HG03558 (cell line): ENCODE measurements around the gene JADE2.

Experiments
- ATAC-seq: cut with Tn5 transposase; IDR thresholded peaks from one replicate; pipeline ENCODE4 v1.9.1; 2021; ENCODE audit warnings: moderate number of reproducible peaks; ENCODE audit not compliant: unreplicated experiment; ENCODE audit errors: extremely low read depth

JADE2 gene

DNA sequence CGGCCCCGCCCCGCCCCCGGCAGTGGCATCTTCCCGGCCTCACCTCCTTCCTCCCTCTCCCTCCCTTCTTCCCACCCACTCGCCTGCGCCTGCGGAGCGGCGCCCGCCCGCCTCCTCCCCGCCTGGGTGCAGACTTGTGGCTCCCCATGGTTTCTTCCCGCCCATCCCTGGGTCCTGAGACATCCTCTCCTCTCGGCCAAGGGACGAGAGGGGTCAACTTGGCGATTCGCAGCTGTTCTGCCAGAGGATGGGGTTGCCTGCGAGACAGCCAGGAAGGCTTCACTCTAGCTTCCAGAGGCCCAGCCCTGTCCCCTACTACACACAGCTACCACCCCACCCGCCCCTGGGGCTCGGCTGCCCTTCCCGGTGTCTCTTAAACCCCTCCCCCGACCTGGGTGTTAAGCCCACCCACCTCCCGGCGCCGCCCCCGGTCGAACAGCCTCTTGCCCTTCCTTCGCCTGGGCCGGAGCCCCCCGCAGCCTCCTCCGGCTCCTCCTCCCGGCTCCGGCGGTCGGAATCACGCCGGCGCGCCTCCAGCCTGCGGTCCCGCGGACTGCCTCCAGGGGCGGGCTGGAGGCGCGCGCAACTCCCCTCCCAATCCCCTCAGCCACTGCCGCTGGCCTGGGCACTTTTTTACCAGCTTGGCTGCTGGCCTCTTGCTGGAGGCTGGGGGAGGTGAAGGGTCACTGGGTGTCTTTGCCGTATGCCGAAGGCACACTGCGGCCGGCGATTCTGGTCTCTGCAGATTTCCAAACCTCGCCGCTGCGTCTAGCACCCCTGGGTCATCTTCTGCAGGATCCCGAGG is 1.9 kb downstream of the JADE2 start:
- ATAC-seq, result no peak

- ATAC-seq, result no peak
Observed at GRCh38 chr5:134527961-134528424, 2.5 kb downstream of the JADE2 start.

- no peak for ATAC-seq
Observed at GRCh38 chr5:134528556-134528955, 3.1 kb downstream of the JADE2 start.

DNA sequence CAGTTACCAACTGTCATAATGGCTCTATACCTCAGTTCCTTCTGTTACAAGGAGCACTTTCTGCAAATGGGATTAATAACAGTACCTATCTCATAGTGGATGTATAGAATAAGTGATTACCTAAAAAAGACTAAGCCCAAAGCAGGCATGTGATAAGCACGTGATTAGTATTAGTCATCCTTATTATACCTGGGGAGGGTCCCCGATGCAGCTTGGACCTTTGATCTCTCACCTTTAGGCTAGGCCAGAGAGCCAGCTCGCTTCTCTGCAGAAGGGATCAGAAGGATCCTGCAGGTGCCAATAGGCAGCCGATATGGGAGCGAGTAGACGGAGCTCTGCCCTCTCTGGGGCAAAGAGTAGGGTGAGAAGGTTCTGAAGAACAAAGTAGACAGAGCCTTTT is 4.0 kb downstream of the JADE2 start:
- ATAC-seq, result no peak

DNA sequence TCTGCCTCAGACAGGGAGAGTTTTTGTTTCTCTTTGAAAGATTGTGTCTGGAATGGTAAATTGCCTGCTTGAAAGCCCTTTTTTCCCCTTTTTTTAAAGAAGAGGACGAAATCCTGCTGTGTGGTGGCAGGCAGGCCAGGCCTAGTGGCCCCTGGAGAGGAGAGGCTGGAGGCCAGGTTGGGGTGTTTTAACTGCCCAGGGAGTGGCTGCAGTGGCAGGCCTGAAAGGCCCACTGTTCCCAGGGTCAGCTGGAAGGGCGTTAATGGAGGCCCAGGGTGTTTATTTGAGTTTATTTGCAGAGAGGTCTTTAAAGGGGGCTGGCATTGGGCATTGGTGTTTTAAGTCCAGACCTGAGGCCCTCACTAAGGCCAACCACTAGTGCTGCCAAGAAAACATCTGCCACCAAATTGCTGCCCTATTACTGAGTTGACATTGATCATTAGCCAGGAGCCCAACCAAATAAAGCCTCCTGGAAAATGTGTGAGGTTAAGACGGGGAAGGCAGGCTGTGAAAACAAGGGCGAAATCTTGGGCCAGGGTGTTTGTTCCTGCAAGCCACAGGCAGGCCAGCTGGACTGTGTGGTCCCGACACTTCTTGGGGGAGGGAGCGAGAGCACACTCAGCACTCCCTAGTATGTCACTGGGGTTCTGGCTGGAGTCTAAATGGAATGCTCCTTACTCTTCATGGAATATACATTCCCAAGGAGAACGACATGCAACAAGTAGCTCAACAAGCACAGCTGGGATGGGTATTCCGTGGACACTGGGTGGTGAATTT is 5.0 kb downstream of the JADE2 start:
- no peak for ATAC-seq

- ATAC-seq, result no peak
Observed at GRCh38 chr5:134533115-134533815, 7.8 kb downstream of the JADE2 start.

DNA sequence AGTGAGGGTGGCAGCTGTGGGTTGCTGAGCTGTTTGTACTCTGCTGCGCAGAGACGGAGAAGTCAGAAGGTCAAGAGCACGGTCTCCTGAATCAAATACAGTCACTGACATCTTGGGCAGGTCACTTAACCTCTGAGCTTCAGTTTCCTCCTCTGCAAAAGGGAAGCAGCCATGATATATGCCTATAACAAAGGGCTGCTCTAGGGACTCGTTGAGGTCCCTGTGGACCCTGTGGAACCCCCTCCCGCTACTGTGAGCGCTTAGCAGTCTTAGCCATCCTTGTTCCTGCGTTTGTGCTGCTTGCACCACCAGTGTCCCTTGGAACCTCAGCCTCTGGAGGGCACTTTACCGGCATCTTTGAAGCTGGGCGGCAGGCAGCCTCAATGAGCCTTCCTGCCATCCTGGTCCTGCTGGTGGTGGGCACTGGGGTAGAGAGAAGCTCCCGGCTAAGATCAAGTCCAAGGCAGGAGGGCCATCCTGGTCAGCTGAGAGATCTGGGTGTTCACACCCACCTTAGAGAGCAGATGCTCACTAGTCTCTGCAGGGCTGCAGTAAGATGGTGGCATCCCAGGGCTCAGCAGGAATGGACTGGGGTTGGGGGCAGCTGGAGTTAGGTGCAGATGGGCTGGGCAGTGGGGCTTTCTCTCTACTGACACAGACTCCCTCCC is 8.7 kb downstream of the JADE2 start:
- ATAC-seq, result no peak

GRCh38 chr5:134534726-134535110 is 9.2 kb downstream of the JADE2 start:
- no peak for ATAC-seq

DNA sequence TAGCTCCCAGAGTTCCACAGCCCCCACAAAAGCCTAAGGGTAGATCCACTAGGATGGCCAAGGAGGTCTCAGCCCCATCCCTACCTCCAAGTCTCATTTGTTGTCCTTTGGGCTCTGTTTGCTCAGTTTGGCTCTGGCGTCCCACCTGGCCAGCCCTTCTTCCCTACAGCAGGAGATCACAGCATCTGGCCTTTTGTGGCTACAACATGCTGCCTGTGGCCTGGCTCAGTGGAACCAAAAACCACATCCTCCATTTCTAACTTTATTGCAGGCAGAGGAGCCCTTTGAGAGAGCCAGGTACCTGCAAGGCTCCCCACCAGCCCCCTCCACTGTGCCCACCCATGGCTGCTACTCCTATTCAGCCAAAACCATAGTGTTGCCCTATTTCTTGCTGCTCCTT is 11.4 kb downstream of the JADE2 start:
- ATAC-seq, result no peak

DNA sequence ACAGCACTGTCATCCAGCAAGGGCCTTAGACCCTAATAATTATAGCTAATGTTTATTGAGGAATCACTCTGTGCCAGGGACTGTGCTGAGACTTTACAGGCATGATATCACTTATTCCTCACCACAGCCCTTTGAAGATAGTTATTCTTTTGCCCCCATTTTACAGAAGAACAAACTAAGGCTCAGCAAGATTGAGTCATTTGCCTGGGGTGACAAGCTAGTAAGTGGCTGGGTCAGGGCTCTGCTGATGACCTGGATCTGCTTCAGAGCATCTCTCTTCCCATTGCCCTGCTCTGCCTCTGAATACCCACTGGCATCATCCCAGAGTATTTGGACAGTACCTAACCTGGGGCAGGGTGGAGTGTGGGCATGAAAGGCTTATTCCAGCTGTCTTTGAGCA is 11.8 kb downstream of the JADE2 start:
- ATAC-seq, result no peak

DNA sequence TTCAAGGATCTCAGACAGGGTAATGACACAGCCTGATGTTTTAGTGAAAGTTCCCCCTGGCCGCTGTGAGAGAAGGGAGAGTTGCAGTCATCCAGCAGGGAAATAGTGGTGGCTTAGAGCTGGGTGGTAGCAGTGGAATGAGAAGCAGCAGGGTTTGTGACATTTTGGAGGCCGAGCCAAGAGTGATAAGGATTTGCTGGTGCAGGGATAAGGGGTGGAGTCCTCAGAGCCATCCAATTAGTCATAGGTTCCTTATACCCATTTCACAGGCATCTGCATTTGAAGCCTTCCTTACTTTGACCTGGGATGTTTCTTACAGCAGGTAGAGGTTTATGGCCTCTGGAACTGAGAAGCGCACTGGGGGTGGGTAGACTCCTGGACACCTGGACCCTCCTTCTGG is 12.8 kb downstream of the JADE2 start:
- no peak for ATAC-seq

DNA sequence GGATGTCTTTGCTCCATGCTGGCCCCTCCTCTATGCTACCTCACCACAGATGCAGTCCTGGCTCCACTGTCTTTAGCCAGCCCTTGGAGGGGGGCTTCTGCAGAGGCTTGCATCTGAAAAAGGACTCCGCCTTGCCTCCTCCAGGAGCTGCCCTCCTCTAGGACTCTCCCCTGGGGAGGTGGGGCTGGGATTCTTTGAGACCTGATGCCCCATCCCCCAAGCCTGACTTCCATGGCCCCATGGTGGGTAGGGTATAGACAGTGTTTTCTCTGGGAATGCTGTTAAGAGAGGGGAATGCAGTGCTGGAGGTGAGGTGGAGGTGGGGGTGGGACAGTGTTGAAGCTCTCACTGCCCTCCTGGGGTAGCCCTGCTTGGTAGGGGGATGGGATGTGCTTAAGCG is 14.3 kb downstream of the JADE2 start:
- no peak for ATAC-seq

GRCh38 chr5:134540747-134541733 is 15.6 kb downstream of the JADE2 start:
- ATAC-seq, result no peak

DNA sequence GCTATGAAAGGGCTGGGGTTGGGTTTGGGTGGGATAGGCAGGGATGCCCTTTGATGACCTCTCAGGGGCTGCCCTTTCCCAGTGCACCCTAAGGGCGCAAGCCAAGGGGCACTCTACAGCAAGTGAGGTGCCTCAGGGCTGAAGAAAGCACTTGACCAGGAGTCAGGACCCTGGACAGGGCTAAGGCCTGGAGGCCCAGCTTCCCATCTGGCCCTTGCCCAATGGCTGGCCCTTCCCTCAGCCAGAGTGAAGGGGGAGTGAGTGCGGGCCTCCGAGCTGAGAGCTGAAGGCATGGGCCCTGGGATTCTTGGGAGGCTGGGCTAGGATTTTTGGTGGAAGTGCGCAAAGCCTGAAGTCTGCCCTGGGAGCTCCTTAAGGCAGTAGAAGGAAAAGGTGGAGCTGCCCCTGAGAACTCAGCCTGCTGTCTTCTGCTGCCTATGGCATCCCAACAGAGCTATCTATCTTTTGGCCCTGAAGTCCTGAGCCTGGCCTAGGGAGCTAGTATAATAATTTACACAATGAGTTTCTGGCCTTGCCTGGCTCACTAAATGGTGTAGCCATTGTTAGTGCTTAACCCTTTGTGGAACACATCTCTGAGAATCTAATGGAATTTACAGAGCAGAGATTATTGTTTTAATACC is 16.4 kb downstream of the JADE2 start:
- ATAC-seq, result no peak

GRCh38 chr5:134543820-134544614 is 18.5 kb downstream of the JADE2 start:
- ATAC-seq, result peak; percentile 27

DNA sequence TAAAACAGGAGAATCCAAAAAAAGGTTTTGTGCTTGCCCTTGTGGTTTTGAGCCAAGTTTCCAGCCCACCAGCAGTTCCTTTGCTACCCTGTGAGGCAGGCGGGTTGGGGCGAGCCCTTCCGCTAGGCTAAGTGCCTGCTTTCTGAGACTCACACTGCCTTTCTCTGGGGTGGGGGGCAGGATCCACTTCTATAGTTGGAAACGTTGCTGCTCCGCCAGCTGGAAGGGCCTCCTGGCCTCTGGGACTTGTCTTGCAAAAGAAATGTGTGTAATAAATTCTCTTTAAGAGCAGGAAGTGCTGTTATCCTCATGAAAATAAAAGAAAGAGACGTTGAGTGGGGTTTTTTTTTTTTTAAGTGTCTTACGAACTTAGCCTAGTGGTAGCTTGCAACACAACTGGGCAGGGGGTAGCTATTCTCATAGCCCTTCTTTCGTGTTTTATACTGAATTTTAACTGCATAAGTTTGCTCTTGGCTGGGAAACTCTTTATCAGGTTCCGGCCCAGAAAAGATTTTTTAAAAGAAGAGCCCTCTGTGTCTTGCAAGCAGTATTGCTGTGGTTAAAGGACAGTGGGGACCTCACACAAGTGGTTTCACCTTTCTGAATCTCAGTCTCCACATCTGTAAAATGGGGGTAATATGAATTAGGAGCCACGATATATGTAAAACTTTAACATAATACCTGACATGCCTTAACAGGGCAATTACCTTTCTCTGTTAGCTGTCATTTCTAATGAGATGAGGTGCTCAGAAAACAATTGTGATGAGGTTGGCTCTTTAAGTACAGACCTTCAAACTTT is 19.8 kb downstream of the JADE2 start:
- ATAC-seq, result no peak

DNA sequence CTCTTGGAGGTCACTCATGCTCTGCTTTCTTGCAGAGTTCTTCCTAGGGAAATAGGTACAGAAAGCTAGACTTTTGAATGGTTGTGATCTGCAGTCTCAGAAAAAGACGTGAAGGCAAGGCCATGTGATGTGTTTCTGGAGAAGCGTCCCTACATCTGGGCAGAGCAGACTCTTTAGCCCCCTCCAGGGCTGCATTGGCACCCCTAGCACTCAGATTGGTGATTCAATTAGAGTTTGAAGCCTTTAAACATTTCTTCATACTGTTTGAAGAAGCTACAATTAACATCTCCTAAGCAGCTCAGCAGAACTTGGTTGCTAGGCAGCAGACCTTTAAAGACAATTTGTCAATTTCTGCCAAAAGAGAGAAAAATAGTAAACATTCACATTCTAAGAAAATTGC is 21.6 kb downstream of the JADE2 start:
- no peak for ATAC-seq
